ENCODE measurements around the gene CYFIP1. TPM values are rescaled to one million over a fixed set of nuclear protein-coding genes. Genes with fewer than 3 reads are reported as not detected.

Gene CYFIP1
- total and polyA plus RNA-seq, 2 of the 13 experiments (the other 11 are each of a cell fraction or from before 2014, with no cell fraction given) = 38.1 to 58.3 TPM

- no peak for TF ChIP-seq ZNF577 (CRISPR knock-in tag; IDR thresholded peaks at IDR 0.05; ENCODE audit: borderline replicate concordance, low read depth)
- no peak for TF ChIP-seq ZNF30 (CRISPR knock-in tag; IDR thresholded peaks at IDR 0.05)
- TF ChIP-seq ZNF879 (CRISPR knock-in tag; IDR thresholded peaks at IDR 0.05) = no peak
- TF ChIP-seq ATF7-NPFF (CRISPR knock-in tag; IDR thresholded peaks at IDR 0.05; ENCODE audit: low read depth) = no peak
- TF ChIP-seq FIP1L1 (IDR thresholded peaks at IDR 0.05; ENCODE audit: borderline replicate concordance, insufficient read depth, low read depth, low read length) = no peak
- TF ChIP-seq HNF4G (IDR thresholded peaks at IDR 0.05; ENCODE audit: borderline replicate concordance, low read depth, low read length) = no peak
- TF ChIP-seq HNF4G (CRISPR knock-in tag; IDR thresholded peaks at IDR 0.05; ENCODE audit: borderline replicate concordance, low read depth) = no peak
These were observed 12.9 kb downstream of the CYFIP1 start (continued) for GRCh38 chr15:22967084-22967770.

GRCh38 chr15:22966321-22967083, 13.7 kb downstream of the CYFIP1 start:
- Histone ChIP-seq H3K9me3 (ENCODE audit: low read length) (no peaks in the 10 kb centered on the region), H3K4me3 (replicated peaks in 1 of 3; ENCODE audit: insufficient read depth in 1 of 3, low read depth in 2 of 3, low read length in 3 of 3) (no peak overlapping the region), H3K9ac (ENCODE audit: insufficient read depth, low read depth, low read length) (no peak overlapping the region), H3K27me3 (ENCODE audit: control insufficient read depth in 1 of 2, insufficient read depth in 2 of 2, low read length in 2 of 2) (no peaks in the 10 kb centered on the region), H3K4me2 (ENCODE audit: low read depth, low read length) (no peak overlapping the region), H3K36me3 (replicated peaks in 1 of 2; ENCODE audit: control insufficient read depth in 1 of 2, insufficient read depth in 2 of 2, low read length in 2 of 2) (peaks cover 3% of the 10 kb centered on the region in 2 experiments; a peak in 1 of 5 replicates), H2AFZ (ENCODE audit: low read length) (no peak overlapping the region), H3K27ac (ENCODE audit: extremely low read length, insufficient read depth, low read length) (no peak overlapping the region), H3K79me2 (ENCODE audit: insufficient read depth, low read length) (peaks cover 76% of the 10 kb centered on the region), H3K4me1 (ENCODE audit: insufficient read depth, low read length) (no peaks in the 10 kb centered on the region), H4K20me1 (ENCODE audit: insufficient read depth, low read length) (peaks cover 10% of the 10 kb centered on the region; the same call in 1 of the 2 replicates)
- intact Hi-C loops (cut with micrococcal nuclease; ENCODE audit: unreplicated experiment) = no loop called here
- in situ Hi-C loops (cut with HindIII; ENCODE audit: extremely low pct_ligation_motif_present, low pct_unique_long_range_greater_than_20kb) = no loop called here
- BruUV-seq (replicated peaks) = no TSS peak
- FAIRE-seq = no peak
- no peak for ATAC-seq
- no peak for DNase-seq (ENCODE audit: low spot score)
- CTCF ChIA-PET (ENCODE audit: low intra/inter-chr PET ratio, low total read pairs) = no interaction called here
- POLR2A ChIA-PET = no interaction called here
- 94% methylated on average over 12 of the region's 20 CpGs for WGBS (ENCODE audit: low lambda C conversion rate)
- TF ChIP-seq ZNF335 (CRISPR knock-in tag; IDR thresholded peaks at IDR 0.05) = no peak
- TF ChIP-seq, protein P1, sequence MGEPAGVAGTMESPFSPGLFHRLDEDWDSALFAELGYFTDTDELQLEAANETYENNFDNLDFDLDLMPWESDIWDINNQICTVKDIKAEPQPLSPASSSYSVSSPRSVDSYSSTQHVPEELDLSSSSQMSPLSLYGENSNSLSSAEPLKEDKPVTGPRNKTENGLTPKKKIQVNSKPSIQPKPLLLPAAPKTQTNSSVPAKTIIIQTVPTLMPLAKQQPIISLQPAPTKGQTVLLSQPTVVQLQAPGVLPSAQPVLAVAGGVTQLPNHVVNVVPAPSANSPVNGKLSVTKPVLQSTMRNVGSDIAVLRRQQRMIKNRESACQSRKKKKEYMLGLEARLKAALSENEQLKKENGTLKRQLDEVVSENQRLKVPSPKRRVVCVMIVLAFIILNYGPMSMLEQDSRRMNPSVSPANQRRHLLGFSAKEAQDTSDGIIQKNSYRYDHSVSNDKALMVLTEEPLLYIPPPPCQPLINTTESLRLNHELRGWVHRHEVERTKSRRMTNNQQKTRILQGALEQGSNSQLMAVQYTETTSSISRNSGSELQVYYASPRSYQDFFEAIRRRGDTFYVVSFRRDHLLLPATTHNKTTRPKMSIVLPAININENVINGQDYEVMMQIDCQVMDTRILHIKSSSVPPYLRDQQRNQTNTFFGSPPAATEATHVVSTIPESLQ (CRISPR knock-in tag; conservative IDR thresholded peaks at IDR 0.05) = no peak
- TF ChIP-seq MXD1 (CRISPR knock-in tag; IDR thresholded peaks at IDR 0.05) = no peak
- no peak for TF ChIP-seq ZNF17 (CRISPR knock-in tag; IDR thresholded peaks at IDR 0.05)
- no peak for TF ChIP-seq SMC3 (IDR thresholded peaks at IDR 0.05; ENCODE audit: low read length)
- TF ChIP-seq, protein P2, sequence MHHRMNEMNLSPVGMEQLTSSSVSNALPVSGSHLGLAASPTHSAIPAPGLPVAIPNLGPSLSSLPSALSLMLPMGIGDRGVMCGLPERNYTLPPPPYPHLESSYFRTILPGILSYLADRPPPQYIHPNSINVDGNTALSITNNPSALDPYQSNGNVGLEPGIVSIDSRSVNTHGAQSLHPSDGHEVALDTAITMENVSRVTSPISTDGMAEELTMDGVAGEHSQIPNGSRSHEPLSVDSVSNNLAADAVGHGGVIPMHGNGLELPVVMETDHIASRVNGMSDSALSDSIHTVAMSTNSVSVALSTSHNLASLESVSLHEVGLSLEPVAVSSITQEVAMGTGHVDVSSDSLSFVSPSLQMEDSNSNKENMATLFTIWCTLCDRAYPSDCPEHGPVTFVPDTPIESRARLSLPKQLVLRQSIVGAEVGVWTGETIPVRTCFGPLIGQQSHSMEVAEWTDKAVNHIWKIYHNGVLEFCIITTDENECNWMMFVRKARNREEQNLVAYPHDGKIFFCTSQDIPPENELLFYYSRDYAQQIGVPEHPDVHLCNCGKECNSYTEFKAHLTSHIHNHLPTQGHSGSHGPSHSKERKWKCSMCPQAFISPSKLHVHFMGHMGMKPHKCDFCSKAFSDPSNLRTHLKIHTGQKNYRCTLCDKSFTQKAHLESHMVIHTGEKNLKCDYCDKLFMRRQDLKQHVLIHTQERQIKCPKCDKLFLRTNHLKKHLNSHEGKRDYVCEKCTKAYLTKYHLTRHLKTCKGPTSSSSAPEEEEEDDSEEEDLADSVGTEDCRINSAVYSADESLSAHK (CRISPR knock-in tag; IDR thresholded peaks at IDR 0.05; ENCODE audit: borderline replicate concordance) = no peak
- TF ChIP-seq DNMT1 (CRISPR knock-in tag; IDR thresholded peaks at IDR 0.05) = no peak
- no peak for TF ChIP-seq STAT5B (CRISPR knock-in tag; IDR thresholded peaks at IDR 0.05)
